Ishikawa (cell line): ENCODE results near the gene MYH10.

ENCODE experiments used
- CEBPB ChIP-seq: IDR thresholded peaks from 2 replicates; pipeline ENCODE4 v1.6.1; 2012
- CREB1 ChIP-seq: IDR thresholded peaks from 2 replicates; pipeline ENCODE4 v1.6.1; 2012; ENCODE audit warnings: low read depth
- EGR1 ChIP-seq: IDR thresholded peaks from 2 replicates; pipeline ENCODE4 v1.6.1; 2012
- EP300 ChIP-seq: IDR thresholded peaks from 2 replicates; pipeline ENCODE4 v1.6.1; 2012; ENCODE audit warnings: borderline replicate concordance
- FOXM1 ChIP-seq: IDR thresholded peaks from 2 replicates; pipeline ENCODE4 v1.6.1; 2012; ENCODE audit warnings: low read depth, borderline replicate concordance
- NFIC ChIP-seq: IDR thresholded peaks from 2 replicates; pipeline ENCODE4 v1.6.1; 2012
- RAD21 ChIP-seq: IDR thresholded peaks from 2 replicates; pipeline ENCODE4 v1.6.1; 2012; ENCODE audit warnings: low read depth
- TAF1 ChIP-seq: IDR thresholded peaks from 2 replicates; pipeline ENCODE4 v1.6.1; 2012; ENCODE audit warnings: low read depth, mild to moderate bottlenecking
- TCF12 ChIP-seq: IDR thresholded peaks from 2 replicates; pipeline ENCODE4 v1.6.1; 2012; ENCODE audit warnings: low read depth
- TEAD4 ChIP-seq: IDR thresholded peaks from 2 replicates; pipeline ENCODE4 v1.6.1; 2012
- USF1 ChIP-seq: IDR thresholded peaks from 2 replicates; pipeline ENCODE4 v1.6.1; 2012
- YY1 ChIP-seq: IDR thresholded peaks from 2 replicates; pipeline ENCODE4 v1.6.1; 2012; ENCODE audit warnings: low read depth
- ZBTB7A ChIP-seq: IDR thresholded peaks from 2 replicates; pipeline ENCODE4 v1.6.1; 2012; ENCODE audit warnings: low read depth
- TF ChIP-seq, protein P1 (sequence below): IDR thresholded peaks from 2 replicates; pipeline ENCODE4 v1.6.1; 2012
- TF ChIP-seq, protein P2 (sequence below): IDR thresholded peaks from 2 replicates; pipeline ENCODE4 v1.6.1; 2012; ENCODE audit warnings: low read depth, mild to moderate bottlenecking

MYH10 gene

GRCh38 chr17:8658810-8659209, 28.3 kb upstream of the MYH10 start:
- TF ChIP-seq ZBTB7A, result no peak
- TF ChIP-seq NFIC, result no peak
- TF ChIP-seq, protein P1, sequence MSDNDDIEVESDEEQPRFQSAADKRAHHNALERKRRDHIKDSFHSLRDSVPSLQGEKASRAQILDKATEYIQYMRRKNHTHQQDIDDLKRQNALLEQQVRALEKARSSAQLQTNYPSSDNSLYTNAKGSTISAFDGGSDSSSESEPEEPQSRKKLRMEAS, result no peak
- TF ChIP-seq TAF1, result no peak
- TF ChIP-seq RAD21, result no peak
- TF ChIP-seq TEAD4, result no peak
- no peak for TF ChIP-seq EGR1

DNA sequence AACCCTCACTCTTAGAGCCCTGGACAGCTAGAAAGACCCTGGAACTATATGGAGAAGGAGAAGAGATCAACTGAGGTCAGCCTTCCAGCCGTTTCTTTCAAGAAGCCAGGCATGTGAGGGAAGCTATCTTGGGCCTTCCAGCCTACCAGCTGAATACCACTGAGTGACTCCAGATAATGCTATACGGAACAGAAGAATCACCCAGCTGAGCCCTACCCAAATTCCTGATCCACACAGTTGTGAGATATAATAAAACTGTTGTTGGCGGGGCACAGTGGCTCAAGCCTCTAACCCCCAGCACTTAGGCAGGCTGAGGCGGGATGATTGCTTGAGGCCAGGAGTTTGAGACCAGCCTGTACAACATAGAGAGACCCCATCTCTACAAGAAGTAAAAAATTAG, 26.2 kb upstream of the MYH10 start:
- TF ChIP-seq ZBTB7A, result no peak
- TF ChIP-seq CREB1, result no peak
- no peak for TF ChIP-seq CEBPB
- no peak for TF ChIP-seq TAF1
- TF ChIP-seq TCF12, result no peak
- TF ChIP-seq, protein P1, result no peak

DNA sequence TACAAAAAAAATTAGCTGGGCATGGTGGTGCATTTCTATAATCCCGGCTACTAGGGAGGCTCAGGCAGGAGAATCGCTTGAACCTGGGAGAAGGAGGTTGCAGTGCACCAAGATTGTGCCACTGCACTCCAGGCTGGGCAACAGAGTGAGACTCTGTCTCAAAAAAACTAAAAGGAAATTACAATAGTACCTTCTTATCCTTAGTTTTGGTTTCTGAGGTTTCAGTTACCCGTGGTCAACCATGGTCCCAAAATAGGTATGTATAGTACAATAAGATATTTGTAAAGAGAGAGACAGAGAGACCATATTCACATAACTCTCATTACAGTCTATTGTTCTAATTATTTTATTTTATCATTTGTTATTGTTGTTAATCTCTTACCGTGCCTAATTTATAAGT, 24.3 kb upstream of the MYH10 start:
- TF ChIP-seq TEAD4 (no peak), YY1 (no peak), RAD21 (no peak)

GRCh38 chr17:8651013-8651412, 20.5 kb upstream of the MYH10 start:
- TF ChIP-seq EGR1 (no peak), CREB1 (no peak), NFIC (no peak), FOXM1 (no peak), YY1 (no peak)

DNA sequence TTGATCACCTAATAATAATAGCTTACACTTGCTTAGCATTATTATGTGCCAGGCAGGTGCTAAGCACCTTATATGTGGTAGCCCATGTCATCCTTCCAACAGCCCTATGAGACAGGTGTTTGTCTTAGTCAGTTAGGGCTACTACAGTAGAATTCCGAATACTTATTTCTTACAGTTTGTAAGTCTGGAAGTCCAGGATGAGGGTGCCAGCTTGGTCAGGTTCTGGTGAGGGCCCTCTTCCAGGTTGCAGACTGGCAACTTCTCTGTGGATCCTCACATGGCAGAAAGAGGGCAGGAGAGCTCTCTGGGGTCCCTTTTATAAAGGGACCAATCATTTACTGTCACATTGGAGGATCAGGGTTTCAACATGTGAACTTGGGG, 19.6 kb upstream of the MYH10 start:
- no peak for TF ChIP-seq EGR1
- TF ChIP-seq, protein P2, sequence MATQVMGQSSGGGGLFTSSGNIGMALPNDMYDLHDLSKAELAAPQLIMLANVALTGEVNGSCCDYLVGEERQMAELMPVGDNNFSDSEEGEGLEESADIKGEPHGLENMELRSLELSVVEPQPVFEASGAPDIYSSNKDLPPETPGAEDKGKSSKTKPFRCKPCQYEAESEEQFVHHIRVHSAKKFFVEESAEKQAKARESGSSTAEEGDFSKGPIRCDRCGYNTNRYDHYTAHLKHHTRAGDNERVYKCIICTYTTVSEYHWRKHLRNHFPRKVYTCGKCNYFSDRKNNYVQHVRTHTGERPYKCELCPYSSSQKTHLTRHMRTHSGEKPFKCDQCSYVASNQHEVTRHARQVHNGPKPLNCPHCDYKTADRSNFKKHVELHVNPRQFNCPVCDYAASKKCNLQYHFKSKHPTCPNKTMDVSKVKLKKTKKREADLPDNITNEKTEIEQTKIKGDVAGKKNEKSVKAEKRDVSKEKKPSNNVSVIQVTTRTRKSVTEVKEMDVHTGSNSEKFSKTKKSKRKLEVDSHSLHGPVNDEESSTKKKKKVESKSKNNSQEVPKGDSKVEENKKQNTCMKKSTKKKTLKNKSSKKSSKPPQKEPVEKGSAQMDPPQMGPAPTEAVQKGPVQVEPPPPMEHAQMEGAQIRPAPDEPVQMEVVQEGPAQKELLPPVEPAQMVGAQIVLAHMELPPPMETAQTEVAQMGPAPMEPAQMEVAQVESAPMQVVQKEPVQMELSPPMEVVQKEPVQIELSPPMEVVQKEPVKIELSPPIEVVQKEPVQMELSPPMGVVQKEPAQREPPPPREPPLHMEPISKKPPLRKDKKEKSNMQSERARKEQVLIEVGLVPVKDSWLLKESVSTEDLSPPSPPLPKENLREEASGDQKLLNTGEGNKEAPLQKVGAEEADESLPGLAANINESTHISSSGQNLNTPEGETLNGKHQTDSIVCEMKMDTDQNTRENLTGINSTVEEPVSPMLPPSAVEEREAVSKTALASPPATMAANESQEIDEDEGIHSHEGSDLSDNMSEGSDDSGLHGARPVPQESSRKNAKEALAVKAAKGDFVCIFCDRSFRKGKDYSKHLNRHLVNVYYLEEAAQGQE, result no peak
- no peak for TF ChIP-seq CEBPB
- no peak for TF ChIP-seq EP300
- TF ChIP-seq ZBTB7A, result no peak
- TF ChIP-seq, protein P1, result no peak
- TF ChIP-seq NFIC, result no peak
- no peak for TF ChIP-seq FOXM1
- TF ChIP-seq USF1, result no peak
- TF ChIP-seq TAF1, result no peak
- TF ChIP-seq TCF12, result no peak
- TF ChIP-seq TEAD4, result no peak
- TF ChIP-seq YY1, result no peak

DNA sequence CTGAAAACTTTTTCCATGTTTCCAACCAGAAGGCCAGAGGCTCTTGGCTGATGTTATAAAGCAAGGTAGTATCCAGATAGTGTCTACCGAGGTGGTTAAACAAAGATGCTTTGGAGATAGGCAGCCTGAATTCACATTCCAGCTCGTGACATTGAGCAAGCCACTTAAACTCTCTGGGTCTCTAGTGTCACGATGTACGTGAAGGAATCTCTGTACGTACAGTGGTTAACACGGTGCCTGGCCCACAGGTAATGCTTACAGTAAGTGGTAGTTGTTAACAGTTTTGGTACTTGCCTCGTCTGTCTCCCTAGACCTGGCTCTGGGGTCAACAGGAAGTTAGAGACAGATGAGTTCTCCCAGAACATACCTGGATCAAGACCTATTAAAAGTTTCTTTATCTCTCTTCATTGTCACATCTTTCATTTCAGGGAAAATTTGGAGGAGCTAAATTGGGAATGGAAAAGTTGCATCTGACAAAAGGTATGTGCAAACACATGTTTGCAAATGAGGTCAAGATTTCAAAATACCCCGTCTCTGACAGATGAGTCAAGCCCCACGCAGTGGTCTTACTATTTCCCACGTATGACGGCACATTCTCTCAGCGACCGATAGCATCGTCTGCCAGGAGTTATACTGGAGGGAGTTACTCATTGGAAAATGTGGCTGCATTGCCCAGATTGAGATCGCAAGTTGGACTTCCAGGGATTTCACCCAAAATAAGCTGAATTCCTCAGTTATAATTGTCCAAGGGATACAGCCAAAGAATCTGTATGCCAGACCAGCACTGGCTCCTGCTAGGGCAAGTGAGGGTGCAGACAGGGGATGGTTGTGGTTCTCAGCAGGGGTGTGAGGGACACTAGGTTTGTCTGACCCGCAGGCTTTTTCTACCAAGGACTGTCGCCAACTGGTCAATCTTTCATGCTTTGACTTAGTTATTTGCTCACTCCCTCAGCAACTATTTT, 18.9 kb upstream of the MYH10 start:
- no peak for TF ChIP-seq CREB1
- TF ChIP-seq, protein P2, result no peak
- TF ChIP-seq TAF1, result no peak
- TF ChIP-seq ZBTB7A, result no peak
- TF ChIP-seq CEBPB, result no peak
- no peak for TF ChIP-seq NFIC
- no peak for TF ChIP-seq RAD21
- no peak for TF ChIP-seq FOXM1
- no peak for TF ChIP-seq EGR1
- TF ChIP-seq USF1, result no peak
- TF ChIP-seq TEAD4, result no peak
- no peak for TF ChIP-seq YY1
- TF ChIP-seq, protein P1, result no peak
- no peak for TF ChIP-seq TCF12
- TF ChIP-seq EP300, result no peak
